ENCODE measurements around the gene SPDYE6.
"Not testable (repeated sequence)": the region's sequence is repeated elsewhere in the genome, so short reads cannot be mapped to it uniquely, and the experiment has no call there.

The SPDYE6 gene

DNA sequence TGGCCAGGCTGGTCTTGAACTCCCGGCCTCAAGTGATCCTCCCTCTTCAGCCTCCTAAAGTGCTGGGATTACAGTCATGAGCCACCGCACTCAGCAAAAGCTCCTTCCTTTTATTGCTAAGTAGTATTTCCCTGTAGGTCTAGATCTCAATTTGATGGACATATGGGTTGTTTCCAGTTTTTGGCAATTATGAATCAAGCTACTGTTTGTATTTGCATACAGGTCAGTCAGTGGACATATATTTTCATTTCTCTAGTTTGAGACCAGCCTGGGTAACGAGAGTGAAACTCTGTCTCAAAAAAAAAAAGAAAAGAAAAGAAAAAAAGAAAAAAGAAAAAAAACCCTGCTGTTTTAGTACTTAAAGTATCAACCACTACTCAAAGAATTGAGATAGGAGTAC lies 33.6 kb upstream of the SPDYE6 start:
- no peak for DNase-seq (ENCODE audit: low read depth, low spot score)
- TF ChIP-seq, protein P1, sequence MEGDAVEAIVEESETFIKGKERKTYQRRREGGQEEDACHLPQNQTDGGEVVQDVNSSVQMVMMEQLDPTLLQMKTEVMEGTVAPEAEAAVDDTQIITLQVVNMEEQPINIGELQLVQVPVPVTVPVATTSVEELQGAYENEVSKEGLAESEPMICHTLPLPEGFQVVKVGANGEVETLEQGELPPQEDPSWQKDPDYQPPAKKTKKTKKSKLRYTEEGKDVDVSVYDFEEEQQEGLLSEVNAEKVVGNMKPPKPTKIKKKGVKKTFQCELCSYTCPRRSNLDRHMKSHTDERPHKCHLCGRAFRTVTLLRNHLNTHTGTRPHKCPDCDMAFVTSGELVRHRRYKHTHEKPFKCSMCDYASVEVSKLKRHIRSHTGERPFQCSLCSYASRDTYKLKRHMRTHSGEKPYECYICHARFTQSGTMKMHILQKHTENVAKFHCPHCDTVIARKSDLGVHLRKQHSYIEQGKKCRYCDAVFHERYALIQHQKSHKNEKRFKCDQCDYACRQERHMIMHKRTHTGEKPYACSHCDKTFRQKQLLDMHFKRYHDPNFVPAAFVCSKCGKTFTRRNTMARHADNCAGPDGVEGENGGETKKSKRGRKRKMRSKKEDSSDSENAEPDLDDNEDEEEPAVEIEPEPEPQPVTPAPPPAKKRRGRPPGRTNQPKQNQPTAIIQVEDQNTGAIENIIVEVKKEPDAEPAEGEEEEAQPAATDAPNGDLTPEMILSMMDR (IDR thresholded peaks at IDR 0.05; ENCODE audit: insufficient read depth, low read length, missing control alignments), result no peak
- H3K4me3 ChIP-seq (ENCODE audit: low read depth, low read length), result no peak overlapping the region
- CTCF ChIA-PET, result interaction anchor here (1.4 to 14.3 kb wide), 4 partner anchors 100 to 119 kb away, joined by 4 to 228 read pairs (median 6); no protein-coding TSS in a partner anchor
- POLR2A ChIA-PET, result no interaction called here

DNA sequence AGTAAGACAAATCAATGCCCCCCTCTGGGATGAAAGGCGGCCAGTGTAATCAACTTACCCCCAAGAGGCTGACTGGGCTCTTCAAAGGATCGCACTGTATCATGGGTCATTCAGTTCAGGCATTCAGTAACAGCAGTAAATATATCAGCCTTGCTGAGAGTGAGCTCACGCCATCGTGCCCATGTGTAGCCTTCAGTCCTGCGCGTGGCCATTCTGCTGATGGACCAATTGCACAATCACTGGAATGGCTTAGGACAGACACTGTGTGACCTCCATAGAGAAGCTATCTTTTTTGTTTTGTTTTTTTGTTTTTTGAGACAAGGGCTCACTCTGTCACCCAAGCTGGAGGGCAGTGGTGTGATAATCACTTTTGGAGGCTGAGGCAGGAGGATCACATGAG lies 30.8 kb upstream of the SPDYE6 start:
- H3K4me3 ChIP-seq (ENCODE audit: low read depth, low read length), result no peak overlapping the region
- TF ChIP-seq, protein P1 (IDR thresholded peaks at IDR 0.05; ENCODE audit: insufficient read depth, low read length, missing control alignments), result no peak
- ChIA-PET POLR2A (no interaction called here), CTCF (interaction anchor here (0.9 to 14.3 kb wide), 3 partner anchors 79 to 107 kb away, joined by 3 to 228 read pairs (median 3); no protein-coding TSS in a partner anchor)
- no peak for DNase-seq (ENCODE audit: low read depth, low spot score)

DNA sequence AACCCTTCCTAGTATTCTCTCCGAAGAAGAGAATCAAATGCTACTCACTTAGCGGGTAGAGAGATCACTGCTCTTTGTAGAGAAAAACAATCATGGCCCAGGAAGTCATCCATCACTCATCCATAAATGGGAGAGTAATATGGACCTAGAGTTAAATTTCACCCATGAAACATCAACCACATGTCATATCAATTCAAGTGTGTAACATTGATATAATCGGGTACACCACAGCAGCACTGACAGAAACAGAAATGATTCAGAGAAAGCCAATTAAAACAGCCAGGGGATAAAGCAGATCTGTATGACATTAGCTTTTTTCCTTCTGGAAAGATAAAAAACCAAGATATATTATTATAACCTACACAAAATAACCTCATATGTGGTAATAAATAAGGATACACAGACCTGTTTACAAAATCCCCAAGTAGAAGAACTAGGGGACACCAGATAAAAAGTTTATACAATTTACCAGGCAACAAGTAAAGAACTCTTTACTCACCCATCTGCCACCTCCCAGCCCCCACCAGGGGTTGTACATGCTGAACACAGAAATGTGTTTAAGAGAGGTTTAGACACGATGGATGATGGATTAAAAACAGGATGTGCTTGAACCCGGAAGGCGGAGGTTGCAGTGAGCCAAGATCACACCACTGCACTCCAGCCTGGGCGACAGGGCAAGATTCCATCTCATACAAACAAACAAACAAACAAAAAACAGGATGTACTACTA lies 25.6 kb upstream of the SPDYE6 start:
- H3K4me3 ChIP-seq (ENCODE audit: low read depth, low read length); POLR2A ChIA-PET; CTCF ChIA-PET; DNase-seq (ENCODE audit: low read depth, low spot score): not testable (repeated sequence)

DNA sequence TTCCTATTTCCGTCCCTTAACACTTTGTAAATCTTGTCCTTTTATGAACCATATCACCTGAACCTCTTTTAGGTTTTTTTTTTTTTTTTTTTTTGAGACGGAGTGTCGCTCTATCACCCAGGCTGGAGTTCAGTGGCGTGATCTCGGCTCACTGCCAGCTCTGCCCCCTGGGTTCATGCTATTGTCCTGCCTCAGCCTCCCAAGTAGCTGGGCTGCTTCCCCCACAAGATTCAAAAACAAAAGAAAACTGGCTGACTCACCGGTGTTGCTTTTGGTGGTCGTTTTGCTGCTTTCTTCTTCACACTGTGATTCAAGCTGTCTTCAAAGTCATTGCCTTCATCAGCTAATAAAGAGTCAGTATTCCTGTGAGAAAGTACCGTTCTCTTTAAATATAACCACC lies 24.6 kb upstream of the SPDYE6 start:
- POLR2A ChIA-PET; CTCF ChIA-PET; DNase-seq (ENCODE audit: low read depth, low spot score): not testable (repeated sequence)

DNA sequence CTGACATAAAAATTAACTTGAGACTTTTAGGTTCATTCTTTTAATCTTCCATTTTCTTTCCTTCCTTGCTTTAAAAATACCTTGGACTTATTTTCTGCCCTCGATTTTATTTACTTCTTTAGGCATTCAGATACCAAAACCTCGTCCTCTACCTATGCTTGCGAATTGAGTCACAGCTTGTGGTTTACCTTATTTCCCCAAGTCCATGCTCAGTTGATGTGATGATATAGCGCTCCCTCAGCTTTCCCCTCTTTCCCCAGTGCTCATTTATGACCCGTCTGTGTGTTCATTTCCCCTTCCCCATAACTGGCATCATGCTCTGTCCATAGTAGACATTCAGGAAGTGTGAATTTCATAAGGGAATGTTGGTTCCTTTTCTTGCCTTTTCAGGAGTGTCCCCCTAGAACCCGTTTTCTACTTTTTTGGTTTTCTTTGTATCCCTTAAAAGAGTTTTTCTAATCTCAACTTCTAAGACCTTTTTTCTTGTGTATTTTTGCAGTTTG lies 20.8 kb upstream of the SPDYE6 start:
- POLR2A ChIA-PET, result no interaction called here

More for the DNA sequence above, 24.6 kb upstream of the SPDYE6 start:
- H3K4me3 ChIP-seq (ENCODE audit: low read depth, low read length), result not testable (repeated sequence)

DNA sequence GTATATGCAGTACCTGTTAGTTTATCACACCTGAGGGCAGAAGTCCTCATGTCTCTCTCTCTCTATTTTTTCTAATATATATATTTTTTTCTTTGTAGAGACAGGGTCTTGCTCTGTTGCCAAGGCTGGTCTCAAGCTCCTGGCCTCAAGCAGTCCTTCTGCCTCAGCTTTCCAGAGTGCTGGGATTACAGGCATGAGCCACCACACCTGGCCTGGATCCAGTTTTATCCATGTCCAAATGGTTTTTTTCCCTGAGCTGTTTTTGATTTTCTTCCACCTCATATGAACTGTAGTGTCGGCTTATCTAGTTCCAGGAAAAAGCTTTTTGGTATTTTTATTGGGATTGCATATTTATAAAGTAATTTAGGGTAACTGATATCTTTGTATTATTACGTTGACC lies 16.6 kb upstream of the SPDYE6 start:
- CTCF ChIA-PET; H3K4me3 ChIP-seq (ENCODE audit: low read depth, low read length); POLR2A ChIA-PET; DNase-seq (ENCODE audit: low read depth, low spot score): not testable (repeated sequence)

More for the DNA sequence above, 20.8 kb upstream of the SPDYE6 start:
- no peak overlapping the region for H3K4me3 ChIP-seq (ENCODE audit: low read depth, low read length)
- TF ChIP-seq, protein P1 (IDR thresholded peaks at IDR 0.05; ENCODE audit: insufficient read depth, low read length, missing control alignments), result no peak
- no peak for DNase-seq (ENCODE audit: low read depth, low spot score)
- CTCF ChIA-PET, result no interaction called here

DNA sequence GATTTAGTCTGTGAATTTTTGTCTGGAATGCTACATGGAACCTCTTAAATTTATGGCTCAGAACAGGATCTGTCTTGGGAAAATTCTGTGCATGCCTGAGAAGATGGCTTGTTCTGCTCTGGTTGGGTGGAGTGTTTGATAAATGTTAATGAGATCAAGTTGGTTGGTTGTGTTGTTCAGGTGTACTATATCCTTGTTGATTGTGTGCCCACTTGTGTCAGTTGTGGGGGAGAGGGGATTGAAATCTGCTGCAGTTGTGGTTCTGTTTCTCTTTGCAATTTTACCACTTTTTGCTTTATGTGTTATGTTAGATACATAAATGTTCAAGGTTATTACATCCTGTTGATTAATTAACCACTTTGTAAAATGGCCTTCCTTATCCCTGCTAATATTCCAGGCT lies 13.8 kb upstream of the SPDYE6 start:
- H3K4me3 ChIP-seq (ENCODE audit: low read depth, low read length); CTCF ChIA-PET; POLR2A ChIA-PET; DNase-seq (ENCODE audit: low read depth, low spot score): not testable (repeated sequence)

DNA sequence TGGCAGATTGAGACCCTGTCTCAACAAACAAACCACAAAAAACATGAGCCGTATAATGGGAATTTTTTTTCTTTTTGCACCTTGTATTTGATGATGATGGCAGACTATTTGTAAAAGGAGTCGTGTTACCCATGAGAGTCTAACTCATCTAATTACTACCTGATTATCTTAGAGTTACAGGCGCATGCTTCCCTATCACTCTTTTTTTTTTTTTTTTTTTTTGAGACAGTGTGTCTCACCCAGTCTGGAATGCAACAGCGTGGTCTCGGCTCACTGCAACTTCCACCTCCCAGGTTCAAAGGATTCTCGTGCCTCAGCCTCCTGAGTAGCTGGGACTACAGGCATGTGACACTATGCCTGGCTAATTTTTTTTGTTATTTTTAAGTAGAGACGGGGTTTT lies 9.1 kb upstream of the SPDYE6 start:
- POLR2A ChIA-PET; CTCF ChIA-PET; H3K4me3 ChIP-seq (ENCODE audit: low read depth, low read length); DNase-seq (ENCODE audit: low read depth, low spot score): not testable (repeated sequence)

DNA sequence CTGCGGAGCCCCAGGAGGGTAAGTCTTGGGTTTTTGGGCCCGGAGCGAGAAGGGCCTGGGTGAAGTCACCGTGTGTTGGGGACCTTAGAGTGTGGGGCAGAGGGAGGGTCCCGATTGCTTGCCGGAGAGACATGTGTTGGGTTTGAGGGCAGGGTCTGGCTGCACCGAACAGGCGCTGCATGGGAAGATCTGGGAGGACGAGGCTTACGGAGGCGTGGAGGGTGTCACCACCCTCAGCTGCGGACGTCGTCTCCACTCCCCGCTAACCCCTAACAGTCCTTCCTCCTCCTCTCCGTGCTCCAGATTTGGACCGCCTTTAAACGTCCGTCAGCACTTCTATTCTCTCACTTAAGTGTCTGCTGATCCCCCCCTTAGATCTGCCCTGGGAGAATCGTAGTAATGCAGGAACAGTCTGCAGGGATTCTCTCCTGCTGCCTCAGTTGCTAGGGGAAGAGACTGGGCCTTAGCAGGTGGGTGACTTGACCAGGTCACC lies 8.2 kb upstream of the SPDYE6 start:
- DNase-seq (ENCODE audit: low read depth, low spot score); CTCF ChIA-PET; POLR2A ChIA-PET: not testable (repeated sequence)
- H3K4me3 ChIP-seq (ENCODE audit: low read depth, low read length), result peak overlapping the region; percentile 66
